ENCODE results near the gene TCFL5.

Gene TCFL5

DNA sequence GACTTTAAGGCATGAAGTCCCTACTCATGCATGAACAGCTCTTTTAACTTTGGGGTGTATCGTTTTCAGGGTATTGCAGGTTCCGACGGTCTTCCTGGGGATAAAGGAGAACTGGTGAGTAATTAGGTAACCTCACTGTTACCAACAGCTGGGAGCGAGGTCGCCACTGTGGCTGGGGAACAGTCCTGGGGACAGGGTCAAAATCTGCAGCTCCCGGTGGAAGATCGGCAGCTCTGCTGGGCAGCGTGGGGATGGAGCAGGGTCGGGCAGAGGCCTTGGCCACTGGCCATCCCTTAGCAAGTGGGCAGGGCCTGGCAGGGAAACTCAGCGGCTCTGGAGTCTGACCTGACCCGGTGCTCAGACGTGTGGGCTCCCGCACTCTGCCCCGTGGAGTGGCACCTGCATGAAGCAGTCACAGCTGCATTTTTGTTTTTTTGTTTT is 28.7 kb downstream of the TCFL5 start (continued):
- TF ChIP-seq, protein P1, sequence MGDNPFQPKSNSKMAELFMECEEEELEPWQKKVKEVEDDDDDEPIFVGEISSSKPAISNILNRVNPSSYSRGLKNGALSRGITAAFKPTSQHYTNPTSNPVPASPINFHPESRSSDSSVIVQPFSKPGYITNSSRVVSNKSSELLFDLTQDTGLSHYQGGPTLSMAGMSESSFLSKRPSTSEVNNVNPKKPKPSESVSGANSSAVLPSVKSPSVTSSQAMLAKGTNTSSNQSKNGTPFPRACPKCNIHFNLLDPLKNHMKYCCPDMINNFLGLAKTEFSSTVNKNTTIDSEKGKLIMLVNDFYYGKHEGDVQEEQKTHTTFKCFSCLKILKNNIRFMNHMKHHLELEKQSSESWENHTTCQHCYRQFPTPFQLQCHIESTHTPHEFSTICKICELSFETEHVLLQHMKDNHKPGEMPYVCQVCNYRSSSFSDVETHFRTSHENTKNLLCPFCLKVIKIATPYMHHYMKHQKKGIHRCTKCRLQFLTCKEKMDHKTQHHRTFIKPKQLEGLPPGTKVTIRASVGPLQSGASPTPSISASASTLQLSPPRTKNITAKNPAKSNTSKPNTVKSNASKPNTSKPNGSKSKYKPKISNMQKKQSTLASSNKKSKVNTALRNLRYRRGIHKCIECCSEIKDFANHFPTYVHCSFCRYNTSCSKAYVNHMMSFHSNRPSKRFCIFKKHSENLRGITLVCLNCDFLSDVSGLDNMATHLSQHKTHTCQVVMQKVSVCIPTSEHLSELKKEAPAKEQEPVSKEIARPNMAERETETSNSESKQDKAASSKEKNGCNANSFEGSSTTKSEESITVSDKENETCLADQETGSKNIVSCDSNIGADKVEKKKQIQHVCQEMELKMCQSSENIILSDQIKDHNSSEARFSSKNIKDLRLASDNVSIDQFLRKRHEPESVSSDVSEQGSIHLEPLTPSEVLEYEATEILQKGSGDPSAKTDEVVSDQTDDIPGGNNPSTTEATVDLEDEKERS (tag by site-specific recombination; IDR thresholded peaks at IDR 0.05) = no peak
- TF ChIP-seq ZNF626 (tag by site-specific recombination; IDR thresholded peaks at IDR 0.05) = no peak
- TF ChIP-seq WT1 (tag by site-specific recombination; IDR thresholded peaks at IDR 0.05) = no peak
- TF ChIP-seq ZNF629 (tag by site-specific recombination; IDR thresholded peaks at IDR 0.05) = peak; percentile 7; the same call in 1 of the 2 replicates
- TF ChIP-seq TCF7L2 (IDR thresholded peaks at IDR 0.05; ENCODE audit: borderline replicate concordance, low read depth, low read length) = no peak
- TF ChIP-seq ZNF341 (tag by site-specific recombination; IDR thresholded peaks at IDR 0.05; ENCODE audit: low read depth) = no peak; the same call in 1 of the 2 replicates

DNA sequence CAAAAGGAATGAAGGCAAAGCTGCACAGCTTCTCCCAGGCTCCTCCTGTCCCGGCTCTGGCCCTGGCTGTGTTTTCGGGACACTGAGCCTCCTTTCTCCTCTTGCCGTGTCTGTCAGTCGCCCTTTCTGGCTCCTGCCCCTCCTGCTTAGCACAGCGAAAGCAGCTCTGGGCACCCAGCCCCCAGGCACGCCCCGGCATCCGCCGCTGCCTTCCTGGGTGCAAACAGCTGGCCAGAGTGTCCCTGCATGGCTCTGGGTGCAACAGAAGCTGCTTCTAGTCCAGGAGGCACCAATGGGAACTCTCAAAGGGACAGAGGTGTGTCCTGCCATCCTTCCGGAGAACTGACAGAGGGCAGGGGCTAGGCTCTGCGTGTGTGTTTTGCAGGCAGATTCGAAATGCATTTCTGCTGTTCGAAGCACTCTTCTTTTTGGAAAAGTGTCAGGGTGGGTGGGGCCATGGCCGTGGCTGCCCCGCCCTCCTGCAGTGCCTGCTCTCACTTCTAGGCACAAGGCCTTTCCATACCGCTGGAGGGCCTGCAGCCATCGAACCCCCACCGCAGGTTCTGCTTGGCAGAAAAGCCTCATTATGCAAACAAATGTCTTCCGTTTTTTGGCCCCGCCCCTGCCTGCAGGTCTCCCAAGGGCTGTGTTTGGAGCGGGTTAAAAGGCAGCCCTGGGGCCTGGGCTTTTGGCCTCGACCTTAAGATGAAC is 29.3 kb downstream of the TCFL5 start:
- no peaks in the 10 kb centered on the region; the same call in 1 of the 2 replicates for H3K4me1 ChIP-seq (ENCODE audit: control insufficient read depth, insufficient read depth, low read length)
- CTCF ChIA-PET = interaction anchor here (0.6 to 2.4 kb wide), 3 partner anchors 9 to 518 kb away, joined by 3 to 11 read pairs (median 4); no protein-coding TSS in a partner anchor
- POLR2A ChIA-PET = no interaction called here
- TF ChIP-seq, protein P2, sequence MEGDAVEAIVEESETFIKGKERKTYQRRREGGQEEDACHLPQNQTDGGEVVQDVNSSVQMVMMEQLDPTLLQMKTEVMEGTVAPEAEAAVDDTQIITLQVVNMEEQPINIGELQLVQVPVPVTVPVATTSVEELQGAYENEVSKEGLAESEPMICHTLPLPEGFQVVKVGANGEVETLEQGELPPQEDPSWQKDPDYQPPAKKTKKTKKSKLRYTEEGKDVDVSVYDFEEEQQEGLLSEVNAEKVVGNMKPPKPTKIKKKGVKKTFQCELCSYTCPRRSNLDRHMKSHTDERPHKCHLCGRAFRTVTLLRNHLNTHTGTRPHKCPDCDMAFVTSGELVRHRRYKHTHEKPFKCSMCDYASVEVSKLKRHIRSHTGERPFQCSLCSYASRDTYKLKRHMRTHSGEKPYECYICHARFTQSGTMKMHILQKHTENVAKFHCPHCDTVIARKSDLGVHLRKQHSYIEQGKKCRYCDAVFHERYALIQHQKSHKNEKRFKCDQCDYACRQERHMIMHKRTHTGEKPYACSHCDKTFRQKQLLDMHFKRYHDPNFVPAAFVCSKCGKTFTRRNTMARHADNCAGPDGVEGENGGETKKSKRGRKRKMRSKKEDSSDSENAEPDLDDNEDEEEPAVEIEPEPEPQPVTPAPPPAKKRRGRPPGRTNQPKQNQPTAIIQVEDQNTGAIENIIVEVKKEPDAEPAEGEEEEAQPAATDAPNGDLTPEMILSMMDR (tag by site-specific recombination; IDR thresholded peaks at IDR 0.05) = peak; percentile 27; the same call in 1 of the 2 replicates
- TF ChIP-seq ZNF837 (tag by site-specific recombination; IDR thresholded peaks at IDR 0.05) (no peak), PRDM1 (tag by site-specific recombination; IDR thresholded peaks at IDR 0.05) (peak; percentile 32; the same call in 1 of the 2 replicates), ZNF37A (tag by site-specific recombination; IDR thresholded peaks at IDR 0.05) (no peak), TRIM28 (IDR thresholded peaks at IDR 0.05; ENCODE audit: borderline replicate concordance, low read length) (peak; percentile 59; the same call in 1 of the 2 replicates), OVOL3 (tag by site-specific recombination; IDR thresholded peaks at IDR 0.05) (no peak), ZNF302 (tag by site-specific recombination; IDR thresholded peaks at IDR 0.05; ENCODE audit: low read depth) (no peak), ZNF221 (tag by site-specific recombination; IDR thresholded peaks at IDR 0.05; ENCODE audit: borderline replicate concordance) (no peak), ZNF521 (tag by site-specific recombination; IDR thresholded peaks at IDR 0.05) (no peak), EGR2 (tag by site-specific recombination; IDR thresholded peaks at IDR 0.05; ENCODE audit: low read depth) (no peak), ZNF629 (tag by site-specific recombination; IDR thresholded peaks at IDR 0.05) (peak; percentile 44; the same call in 1 of the 2 replicates), ZNF76 (tag by site-specific recombination; IDR thresholded peaks at IDR 0.05; ENCODE audit: borderline replicate concordance, low read depth) (no peak), ZNF426 (tag by site-specific recombination; IDR thresholded peaks at IDR 0.05) (no peak), SP3 (tag by site-specific recombination; IDR thresholded peaks at IDR 0.05) (peak; percentile 35; the same call in 1 of the 2 replicates)
- TF ChIP-seq, protein P3, sequence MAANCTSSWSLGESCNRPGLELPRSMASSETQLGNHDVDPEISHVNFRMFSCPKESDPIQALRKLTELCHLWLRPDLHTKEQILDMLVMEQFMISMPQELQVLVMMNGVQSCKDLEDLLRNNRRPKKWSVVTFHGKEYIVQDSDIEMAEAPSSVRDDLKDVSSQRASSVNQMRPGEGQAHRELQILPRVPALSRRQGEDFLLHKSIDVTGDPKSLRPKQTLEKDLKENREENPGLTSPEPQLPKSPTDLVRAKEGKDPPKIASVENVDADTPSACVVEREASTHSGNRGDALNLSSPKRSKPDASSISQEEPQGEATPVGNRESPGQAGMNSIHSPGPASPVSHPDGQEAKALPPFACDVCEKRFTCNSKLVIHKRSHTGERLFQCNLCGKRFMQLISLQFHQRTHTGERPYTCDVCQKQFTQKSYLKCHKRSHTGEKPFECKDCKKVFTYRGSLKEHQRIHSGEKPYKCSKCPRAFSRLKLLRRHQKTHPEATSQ (tag by site-specific recombination; IDR thresholded peaks at IDR 0.05) = no peak
- TF ChIP-seq, protein P4, sequence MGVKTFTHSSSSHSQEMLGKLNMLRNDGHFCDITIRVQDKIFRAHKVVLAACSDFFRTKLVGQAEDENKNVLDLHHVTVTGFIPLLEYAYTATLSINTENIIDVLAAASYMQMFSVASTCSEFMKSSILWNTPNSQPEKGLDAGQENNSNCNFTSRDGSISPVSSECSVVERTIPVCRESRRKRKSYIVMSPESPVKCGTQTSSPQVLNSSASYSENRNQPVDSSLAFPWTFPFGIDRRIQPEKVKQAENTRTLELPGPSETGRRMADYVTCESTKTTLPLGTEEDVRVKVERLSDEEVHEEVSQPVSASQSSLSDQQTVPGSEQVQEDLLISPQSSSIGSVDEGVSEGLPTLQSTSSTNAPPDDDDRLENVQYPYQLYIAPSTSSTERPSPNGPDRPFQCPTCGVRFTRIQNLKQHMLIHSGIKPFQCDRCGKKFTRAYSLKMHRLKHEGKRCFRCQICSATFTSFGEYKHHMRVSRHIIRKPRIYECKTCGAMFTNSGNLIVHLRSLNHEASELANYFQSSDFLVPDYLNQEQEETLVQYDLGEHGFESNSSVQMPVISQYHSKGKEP (tag by site-specific recombination; IDR thresholded peaks at IDR 0.05) = peak; percentile 57; the same call in 1 of the 2 replicates
- TF ChIP-seq, protein P5, sequence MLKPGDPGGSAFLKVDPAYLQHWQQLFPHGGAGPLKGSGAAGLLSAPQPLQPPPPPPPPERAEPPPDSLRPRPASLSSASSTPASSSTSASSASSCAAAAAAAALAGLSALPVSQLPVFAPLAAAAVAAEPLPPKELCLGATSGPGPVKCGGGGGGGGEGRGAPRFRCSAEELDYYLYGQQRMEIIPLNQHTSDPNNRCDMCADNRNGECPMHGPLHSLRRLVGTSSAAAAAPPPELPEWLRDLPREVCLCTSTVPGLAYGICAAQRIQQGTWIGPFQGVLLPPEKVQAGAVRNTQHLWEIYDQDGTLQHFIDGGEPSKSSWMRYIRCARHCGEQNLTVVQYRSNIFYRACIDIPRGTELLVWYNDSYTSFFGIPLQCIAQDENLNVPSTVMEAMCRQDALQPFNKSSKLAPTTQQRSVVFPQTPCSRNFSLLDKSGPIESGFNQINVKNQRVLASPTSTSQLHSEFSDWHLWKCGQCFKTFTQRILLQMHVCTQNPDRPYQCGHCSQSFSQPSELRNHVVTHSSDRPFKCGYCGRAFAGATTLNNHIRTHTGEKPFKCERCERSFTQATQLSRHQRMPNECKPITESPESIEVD (tag by site-specific recombination; IDR thresholded peaks at IDR 0.05) = no peak
- TF ChIP-seq, protein P6, sequence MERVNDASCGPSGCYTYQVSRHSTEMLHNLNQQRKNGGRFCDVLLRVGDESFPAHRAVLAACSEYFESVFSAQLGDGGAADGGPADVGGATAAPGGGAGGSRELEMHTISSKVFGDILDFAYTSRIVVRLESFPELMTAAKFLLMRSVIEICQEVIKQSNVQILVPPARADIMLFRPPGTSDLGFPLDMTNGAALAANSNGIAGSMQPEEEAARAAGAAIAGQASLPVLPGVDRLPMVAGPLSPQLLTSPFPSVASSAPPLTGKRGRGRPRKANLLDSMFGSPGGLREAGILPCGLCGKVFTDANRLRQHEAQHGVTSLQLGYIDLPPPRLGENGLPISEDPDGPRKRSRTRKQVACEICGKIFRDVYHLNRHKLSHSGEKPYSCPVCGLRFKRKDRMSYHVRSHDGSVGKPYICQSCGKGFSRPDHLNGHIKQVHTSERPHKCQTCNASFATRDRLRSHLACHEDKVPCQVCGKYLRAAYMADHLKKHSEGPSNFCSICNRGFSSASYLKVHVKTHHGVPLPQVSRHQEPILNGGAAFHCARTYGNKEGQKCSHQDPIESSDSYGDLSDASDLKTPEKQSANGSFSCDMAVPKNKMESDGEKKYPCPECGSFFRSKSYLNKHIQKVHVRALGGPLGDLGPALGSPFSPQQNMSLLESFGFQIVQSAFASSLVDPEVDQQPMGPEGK (tag by site-specific recombination; IDR thresholded peaks at IDR 0.05) = peak; percentile 37; the same call in 1 of the 2 replicates

More for the DNA sequence above, 29.3 kb downstream of the TCFL5 start:
- H3K36me3 ChIP-seq (ENCODE audit: control insufficient read depth in 2 of 2, insufficient read depth in 1 of 2, low read length in 2 of 2) = peaks cover 0 to 17% of the 10 kb centered on the region in 2 experiments; a peak in 1 of 3 replicates
- no peak overlapping the region for H3K27ac ChIP-seq (ENCODE audit: extremely low read depth, low read depth, low read length)
- no peak overlapping the region for H3K4me3 ChIP-seq (ENCODE audit: low read depth, low read length)
- H3K9me3 ChIP-seq (ENCODE audit: control insufficient read depth, insufficient read depth, low read depth, low read length) = no peaks in the 10 kb centered on the region
